Naive B cell (primary cell): ENCODE results near the gene SON. TPM values are rescaled to one million over a fixed set of nuclear protein-coding genes. Genes with fewer than 3 reads are reported as not detected.
"Not testable (repeated sequence)": the region's sequence is repeated elsewhere in the genome, so short reads cannot be mapped to it uniquely, and the experiment has no call there.

Experiments
- ATAC-seq, 2 donors: fragments of 150-1000 bp; cut with Tn5 transposase; 2 replicates each; pipeline ENCODE4 v1.10.0; 2021; ENCODE audit warnings: low read depth in 2 of 2, mild to moderate bottlenecking in 2 of 2, moderate library complexity in 2 of 2
- DNase-seq: peaks from one replicate; pipeline ENCODE4 v3.0.0; 2022
- H3K27ac Mint-ChIP-seq, 6 donors: one replicate each; pipeline ENCODE4 v1.8.0; 2020 to 2022; ENCODE audit warnings: mild to moderate bottlenecking in 6 of 6, mixed read lengths in 6 of 6, moderate library complexity in 5 of 6, inconsistent platforms in 2 of 6
- H3K27me3 Mint-ChIP-seq, 3 donors: one replicate each; pipeline ENCODE4 v1.8.0; 2021 to 2022; ENCODE audit warnings: mixed read lengths in 3 of 3, mild to moderate bottlenecking in 1 of 3
- H3K36me3 Mint-ChIP-seq, 2 donors: one replicate each; pipeline ENCODE4 v1.8.0; 2020 to 2022; ENCODE audit warnings: mixed read lengths in 2 of 2, inconsistent platforms in 1 of 2, mild to moderate bottlenecking in 1 of 2
- H3K4me1 Mint-ChIP-seq, 3 donors: one replicate each; pipeline ENCODE4 v1.8.0; 2020 to 2022; ENCODE audit warnings: mixed read lengths in 3 of 3, inconsistent platforms in 1 of 3, mild to moderate bottlenecking in 1 of 3, moderate library complexity in 1 of 3
- H3K4me3 Mint-ChIP-seq, 8 donors: one replicate each; pipeline ENCODE4 v1.8.0; 2020 to 2022; ENCODE audit warnings: mild to moderate bottlenecking in 8 of 8, mixed read lengths in 8 of 8, moderate library complexity in 8 of 8, inconsistent platforms in 2 of 8
- H3K9me3 Mint-ChIP-seq, 7 donors: one replicate each; pipeline ENCODE4 v1.8.0; 2020 to 2022; ENCODE audit warnings: mixed read lengths in 7 of 7, mild to moderate bottlenecking in 5 of 7, inconsistent platforms in 2 of 7, moderate library complexity in 1 of 7
- polyA plus RNA-seq, 6 donors: library from polyadenylated mRNA; unstranded; fragments of 300-500 nt; fragmentation: Illumina TruSeq; gene quantifications; one replicate each; pipeline ENCODE4 v1.2.3, GENCODE V29; 2021; ENCODE audit warnings: low read depth in 6 of 6

SON gene
- polyA plus RNA-seq, 6 donors from 2014 or later = 411 to 679 (median 522) TPM

- H3K27ac Mint-ChIP-seq = no peak overlapping the region
- ATAC-seq = no peak
- H3K4me3 Mint-ChIP-seq = no peak overlapping the region
- no peak for DNase-seq
- H3K27me3 Mint-ChIP-seq = no peaks in the 10 kb centered on the region
- H3K9me3 Mint-ChIP-seq = no peaks in the 10 kb centered on the region
- H3K36me3 Mint-ChIP-seq = peaks cover 7 to 14% of the 10 kb centered on the region in 2 donors
- H3K4me1 Mint-ChIP-seq = peaks cover 0 to 12% (median 7%) of the 10 kb centered on the region in 3 donors
Measured at GRCh38 chr21:33568448-33568847, 25.6 kb downstream of the SON start.

DNA sequence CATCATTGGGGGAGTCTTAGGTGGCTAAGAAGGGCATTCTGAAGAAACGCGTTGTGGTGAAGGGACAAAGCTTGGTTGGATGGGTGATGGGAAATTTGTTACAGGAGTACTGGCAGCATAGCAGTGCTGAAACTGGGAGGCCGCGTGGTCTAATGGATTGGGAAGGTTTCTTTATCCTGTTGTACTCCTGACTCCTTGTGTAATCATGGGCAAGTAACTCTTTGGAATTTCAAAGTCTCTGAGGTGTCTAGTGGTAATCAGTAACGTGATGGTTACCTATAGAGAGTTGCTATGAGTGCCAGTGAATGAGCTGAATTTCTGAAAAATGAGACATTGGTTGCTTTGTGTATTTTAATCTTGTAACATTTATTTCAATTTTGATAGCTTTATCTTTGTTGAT is 27.2 kb downstream of the SON start:
- Mint-ChIP-seq H3K27ac (peak overlapping the region in 3 of 6 donors; percentile 24 to 74 (median 70)), H3K4me3 (no peak overlapping the region), H3K4me1 (peaks cover 0 to 12% (median 7%) of the 10 kb centered on the region in 3 donors), H3K9me3 (no peaks in the 10 kb centered on the region), H3K36me3 (peaks cover 7 to 14% of the 10 kb centered on the region in 2 donors), H3K27me3 (no peaks in the 10 kb centered on the region)
- ATAC-seq = no peak
- no peak for DNase-seq

GRCh38 chr21:33572350-33572749 is 29.5 kb downstream of the SON start:
- DNase-seq = no peak
- H3K36me3 Mint-ChIP-seq = peaks cover 7 to 14% of the 10 kb centered on the region in 2 donors
- H3K27ac Mint-ChIP-seq = peak overlapping the region in 2 of 6 donors; percentile 19 to 72
- H3K4me1 Mint-ChIP-seq = peaks cover 0 to 12% (median 7%) of the 10 kb centered on the region in 3 donors
- no peaks in the 10 kb centered on the region for H3K27me3 Mint-ChIP-seq
- H3K9me3 Mint-ChIP-seq = no peaks in the 10 kb centered on the region
- ATAC-seq = no peak
- H3K4me3 Mint-ChIP-seq = no peak overlapping the region

DNA sequence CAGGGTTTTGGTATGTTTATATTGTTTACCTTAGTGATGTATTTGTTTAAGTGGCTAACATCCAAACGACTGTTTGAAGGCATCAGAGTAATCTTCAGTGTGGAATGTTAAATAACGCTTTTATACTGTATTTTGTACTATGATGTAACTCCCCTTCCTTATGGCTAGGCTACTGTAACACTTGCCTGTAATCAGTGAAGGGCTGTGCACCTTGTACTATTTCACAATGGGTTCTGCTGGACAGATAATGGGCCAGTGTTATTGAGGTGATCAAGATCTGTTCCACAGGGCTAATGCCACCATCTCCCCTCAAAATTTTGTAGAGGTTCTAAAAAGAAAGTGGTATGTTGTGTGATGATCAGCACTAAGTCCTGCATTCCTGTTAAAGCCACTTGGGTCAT is 33.9 kb downstream of the SON start:
- not testable (repeated sequence) for H3K27me3 Mint-ChIP-seq, ATAC-seq, H3K4me1 Mint-ChIP-seq, H3K27ac Mint-ChIP-seq, H3K4me3 Mint-ChIP-seq, H3K36me3 Mint-ChIP-seq, H3K9me3 Mint-ChIP-seq, DNase-seq

DNA sequence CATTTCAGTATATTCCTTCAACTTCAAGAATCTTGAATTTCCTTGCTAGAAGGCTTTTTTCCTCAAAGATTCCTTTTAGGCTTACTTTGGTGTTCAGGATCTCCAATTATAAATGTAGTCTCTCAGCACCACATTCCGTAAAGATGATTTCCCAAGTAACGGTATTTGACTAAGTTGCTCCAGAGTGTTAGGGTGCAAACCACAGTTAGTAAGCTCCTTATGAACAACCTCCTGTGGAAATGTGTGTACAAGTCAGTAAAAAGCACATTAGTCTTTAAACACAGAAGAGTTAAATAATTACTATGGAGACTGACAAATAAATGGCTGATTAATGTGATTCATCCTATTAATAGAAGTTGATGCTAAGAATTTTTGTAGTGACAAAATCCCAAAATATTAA is 35.4 kb downstream of the SON start:
- Mint-ChIP-seq H3K4me1 (peaks cover 0 to 2% (median 0%) of the 10 kb centered on the region in 3 donors), H3K27me3 (no peaks in the 10 kb centered on the region), H3K4me3 (no peak overlapping the region), H3K36me3 (peaks cover 0 to 9% of the 10 kb centered on the region in 2 donors), H3K27ac (no peak overlapping the region), H3K9me3 (no peaks in the 10 kb centered on the region)
- no peak for DNase-seq
- ATAC-seq = no peak

DNA sequence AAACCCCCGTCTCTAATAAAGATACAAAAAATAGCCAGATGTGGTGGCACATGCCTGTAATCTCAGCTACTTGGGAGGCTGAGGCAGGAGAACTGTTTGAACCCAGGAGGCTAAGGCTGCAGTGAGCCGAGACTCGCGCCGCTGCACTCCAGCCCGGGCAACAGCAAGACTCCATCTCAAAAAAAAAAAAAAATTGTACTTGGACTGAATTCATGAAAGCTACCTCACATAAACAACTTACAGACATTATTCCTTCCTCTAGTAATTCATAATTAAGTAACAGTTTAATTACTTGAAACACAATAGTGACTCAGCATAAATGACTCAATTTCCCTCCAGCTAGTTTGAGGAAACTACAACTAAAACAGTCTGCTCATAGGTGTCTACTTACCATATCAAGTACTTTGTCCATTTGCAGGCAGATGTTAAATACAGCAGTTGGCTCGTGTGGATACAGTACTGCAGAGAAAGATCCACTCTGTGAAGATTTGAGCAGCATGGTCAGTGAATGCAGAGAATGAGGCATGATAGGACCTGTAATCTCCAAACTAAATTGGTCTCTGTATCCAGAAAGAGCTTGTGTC is 36.2 kb downstream of the SON start:
- Mint-ChIP-seq H3K9me3 (no peaks in the 10 kb centered on the region), H3K27ac (peak overlapping the region in 1 of 6 donors; percentile 19), H3K36me3 (peaks cover 0 to 8% of the 10 kb centered on the region in 2 donors), H3K4me3 (no peak overlapping the region), H3K27me3 (no peaks in the 10 kb centered on the region), H3K4me1 (peaks cover 0 to 2% (median 0%) of the 10 kb centered on the region in 3 donors)
- DNase-seq = no peak
- ATAC-seq = no peak

- Mint-ChIP-seq H3K27ac (no peak overlapping the region), H3K9me3 (no peaks in the 10 kb centered on the region), H3K27me3 (no peaks in the 10 kb centered on the region), H3K4me3 (peak overlapping the region in 2 of 8 donors; percentile 44 to 54), H3K36me3 (peaks cover 0 to 4% of the 10 kb centered on the region in 2 donors), H3K4me1 (peaks cover 0 to 12% (median 4%) of the 10 kb centered on the region in 3 donors)
- no peak for ATAC-seq
- DNase-seq = no peak
Measured at GRCh38 chr21:33584455-33584854, 41.6 kb downstream of the SON start.

GRCh38 chr21:33586927-33587326 is 44.1 kb downstream of the SON start:
- H3K4me1 Mint-ChIP-seq = peaks cover 0 to 13% (median 4%) of the 10 kb centered on the region in 3 donors
- peaks cover 0 to 3% of the 10 kb centered on the region in 2 donors for H3K36me3 Mint-ChIP-seq
- no peaks in the 10 kb centered on the region for H3K9me3 Mint-ChIP-seq
- H3K27me3 Mint-ChIP-seq = no peaks in the 10 kb centered on the region
- DNase-seq (no peak), ATAC-seq (no peak)
- H3K4me3 Mint-ChIP-seq = peak overlapping the region in 7 of 8 donors; percentile 16 to 85 (median 61)
- no peak overlapping the region for H3K27ac Mint-ChIP-seq

GRCh38 chr21:33587792-33588484 is 45.1 kb downstream of the SON start:
- Mint-ChIP-seq H3K9me3 (no peaks in the 10 kb centered on the region), H3K36me3 (no peaks in the 10 kb centered on the region), H3K4me3 (peak overlapping the region; percentile 83 to 93 (median 86)), H3K27ac (peak overlapping the region in 5 of 6 donors; percentile 24 to 74 (median 67)), H3K27me3 (no peaks in the 10 kb centered on the region), H3K4me1 (peaks cover 0 to 13% (median 4%) of the 10 kb centered on the region in 3 donors)
- DNase-seq = no peak
- ATAC-seq = peak; percentile 16 to 19

GRCh38 chr21:33588485-33589335 is 45.9 kb downstream of the SON start, which contains the start of gene DONSON:
TSS of gene DONSON (minus strand) at chr21:33588684. CDS start at chr21:33588641, 43 bp downstream.
- H3K36me3 Mint-ChIP-seq = no peaks in the 10 kb centered on the region
- peak within 1 kb of the TSS; percentile 85 to 95 (median 93) for H3K4me3 Mint-ChIP-seq
- DNase-seq (peak; percentile 88), ATAC-seq (peak; percentile 93)
- H3K9me3 Mint-ChIP-seq = no peaks in the 10 kb centered on the region
- H3K4me1 Mint-ChIP-seq = peaks cover 0 to 13% (median 4%) of the 10 kb centered on the region in 3 donors
- H3K27ac Mint-ChIP-seq = peak within 1 kb of the TSS; percentile 36 to 95 (median 72)
- H3K27me3 Mint-ChIP-seq = no peaks in the 10 kb centered on the region

- ATAC-seq = no peak
- H3K27me3 Mint-ChIP-seq = no peaks in the 10 kb centered on the region
- H3K9me3 Mint-ChIP-seq = no peaks in the 10 kb centered on the region
Measured at GRCh38 chr21:33598051-33598450, 55.2 kb downstream of the SON start.

DNA sequence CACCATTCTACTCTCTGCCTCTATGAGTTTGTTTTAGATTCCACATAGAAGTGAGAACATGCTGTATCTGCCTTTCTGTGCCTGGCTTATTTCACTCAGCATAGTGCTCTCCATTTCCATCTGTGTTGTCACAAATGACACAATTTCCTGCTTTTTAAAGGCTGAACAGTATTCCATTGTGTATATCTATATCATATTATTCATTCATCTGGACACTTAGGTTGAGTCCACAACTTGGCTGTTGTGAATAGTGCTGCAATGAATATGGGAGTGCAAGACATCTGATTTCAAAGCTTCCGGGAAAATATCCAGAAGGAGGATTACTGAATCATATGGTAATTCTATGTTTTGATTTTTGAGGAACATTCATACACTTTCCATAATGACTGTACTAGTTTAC is 65.7 kb downstream of the SON start:
- ATAC-seq (no peak), DNase-seq (no peak)
- Mint-ChIP-seq H3K27me3 (no peaks in the 10 kb centered on the region), H3K27ac (no peak overlapping the region), H3K36me3 (peaks cover 0 to 5% of the 10 kb centered on the region in 2 donors), H3K4me3 (no peak overlapping the region), H3K9me3 (no peaks in the 10 kb centered on the region), H3K4me1 (peaks cover 0 to 4% (median 0%) of the 10 kb centered on the region in 3 donors)

More at GRCh38 chr21:33598051-33598450, 55.2 kb downstream of the SON start:
- Mint-ChIP-seq H3K27ac (no peak overlapping the region), H3K4me1 (no peaks in the 10 kb centered on the region), H3K36me3 (peaks cover 13 to 14% of the 10 kb centered on the region in 2 donors), H3K4me3 (no peak overlapping the region)
- no peak for DNase-seq

DNA sequence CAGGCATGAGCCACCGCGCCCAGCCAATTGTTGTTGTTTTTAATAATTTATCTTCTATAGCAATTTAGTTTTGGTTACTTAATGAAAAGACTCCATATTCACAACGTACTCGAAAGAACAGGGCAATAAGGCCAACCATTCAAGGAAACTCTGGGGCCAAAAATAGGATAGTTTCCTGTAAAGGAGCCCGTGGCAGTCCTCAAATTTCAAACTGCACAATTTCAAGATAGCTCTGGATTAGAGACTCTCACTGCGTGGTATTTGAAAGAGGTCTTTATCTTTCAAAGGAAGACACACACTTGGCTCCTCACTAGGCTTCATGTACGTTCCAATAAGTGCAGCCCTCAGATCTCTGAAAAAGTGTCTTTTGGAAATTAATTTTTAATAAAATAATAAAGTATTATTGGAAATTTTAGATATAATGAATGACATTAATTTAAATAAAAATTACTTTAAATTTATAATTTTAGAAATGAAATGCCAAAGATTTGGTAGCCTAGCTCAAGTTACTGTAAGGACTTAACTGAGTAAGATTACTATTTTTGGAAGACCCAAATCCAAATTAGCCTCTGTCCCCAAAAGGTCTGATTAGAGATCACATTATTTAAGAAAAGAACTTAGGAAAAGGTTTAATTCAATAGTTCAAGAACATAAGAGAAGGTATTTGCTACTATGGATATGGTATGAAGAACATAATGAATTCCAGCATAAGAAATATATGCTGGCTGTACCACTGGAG is 68.3 kb downstream of the SON start:
- DNase-seq (no peak), ATAC-seq (no peak)
- Mint-ChIP-seq H3K27me3 (no peaks in the 10 kb centered on the region), H3K4me3 (no peak overlapping the region), H3K27ac (peak overlapping the region in 1 of 6 donors; percentile 33), H3K9me3 (no peaks in the 10 kb centered on the region), H3K36me3 (peaks cover 0 to 5% of the 10 kb centered on the region in 2 donors), H3K4me1 (no peaks in the 10 kb centered on the region)
